HG02571 (cell line): Measurements from ENCODE around the gene CRELD2.

Experiments used
- ATAC-seq: cut with Tn5 transposase; IDR thresholded peaks from one replicate; pipeline ENCODE4 v1.9.1; 2021; ENCODE audit warnings: mild to moderate bottlenecking, moderate library complexity; ENCODE audit not compliant: unreplicated experiment

CRELD2 gene

DNA sequence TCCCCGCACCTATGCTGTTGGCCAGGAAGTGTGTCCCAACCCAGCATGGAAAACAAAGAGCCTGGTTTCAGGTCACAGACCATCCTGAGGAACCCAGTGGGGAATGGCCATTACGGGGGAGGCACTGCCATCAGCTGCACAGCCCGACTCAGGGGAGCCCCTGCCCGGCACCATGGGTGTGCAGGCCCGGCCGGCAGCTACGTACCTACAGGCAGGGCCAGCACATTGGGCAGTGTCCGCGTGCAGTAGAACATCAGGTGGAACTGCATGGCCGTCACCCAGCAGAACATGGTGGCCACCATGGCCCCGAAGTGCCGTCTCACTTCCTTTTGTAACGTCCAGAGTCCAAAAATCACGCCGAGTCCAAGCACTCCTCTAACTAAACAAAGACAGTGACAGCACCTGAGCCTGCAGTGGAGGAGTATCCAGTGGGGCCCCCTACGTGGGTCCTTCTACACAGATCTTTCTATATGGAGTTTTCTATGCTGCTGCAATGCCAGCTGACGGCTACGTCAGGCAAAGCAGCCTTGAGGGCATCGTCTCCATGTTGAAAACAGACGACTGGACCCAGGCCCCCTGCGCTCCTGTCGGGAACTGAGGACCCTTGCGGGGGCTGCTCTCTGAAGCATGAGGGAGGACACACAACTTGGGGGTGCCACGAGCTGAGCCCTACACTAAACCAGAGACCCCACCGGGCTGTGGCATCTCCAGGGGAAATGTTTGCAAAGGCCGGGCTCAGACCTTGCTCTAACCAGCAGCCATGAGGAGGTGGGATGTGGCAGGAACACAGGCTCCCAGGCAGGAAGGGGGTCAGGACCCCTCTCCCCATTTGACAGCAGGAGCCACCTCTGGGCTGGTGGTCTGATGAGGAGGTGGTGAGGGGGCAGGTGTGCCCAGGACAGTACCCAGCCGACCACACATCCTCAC is 7.9 kb upstream of the CRELD2 start:
- ATAC-seq = no peak

DNA sequence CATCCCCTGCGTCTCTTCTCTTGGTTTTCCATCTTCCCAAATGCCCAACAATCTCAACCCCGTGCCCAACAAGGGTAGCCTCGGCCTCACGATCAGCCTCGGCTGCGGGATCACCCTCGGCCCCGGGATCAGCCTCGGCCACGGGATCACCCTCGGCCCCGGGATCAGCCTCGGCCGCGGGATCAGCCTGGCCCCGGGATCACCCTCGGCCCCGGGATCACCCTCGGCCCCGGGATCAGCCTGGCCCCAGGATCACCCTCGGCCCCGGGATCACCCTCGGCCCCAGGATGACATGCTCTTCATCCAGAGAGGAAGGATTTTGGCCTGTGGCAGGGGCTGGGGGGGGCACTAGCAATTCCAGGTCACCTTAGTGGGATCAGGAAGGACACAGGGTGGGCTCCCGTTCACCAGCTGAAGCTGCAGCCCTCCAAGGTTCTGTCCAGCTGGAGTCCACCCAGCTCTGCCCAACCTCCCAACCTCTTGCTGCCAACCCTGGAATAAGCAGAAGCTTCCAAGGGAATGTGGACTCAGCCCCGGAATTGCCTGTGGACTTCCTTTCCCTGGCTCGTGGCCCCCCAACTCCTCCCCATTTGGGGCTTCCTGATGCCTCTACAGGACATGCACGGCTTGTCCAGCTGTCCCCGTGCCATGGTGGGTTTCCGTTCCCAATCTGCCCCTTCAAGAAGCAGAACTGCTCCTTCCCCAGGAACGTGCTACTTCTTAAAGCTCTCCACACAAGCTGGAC is 6.4 kb upstream of the CRELD2 start:
- no peak for ATAC-seq

DNA sequence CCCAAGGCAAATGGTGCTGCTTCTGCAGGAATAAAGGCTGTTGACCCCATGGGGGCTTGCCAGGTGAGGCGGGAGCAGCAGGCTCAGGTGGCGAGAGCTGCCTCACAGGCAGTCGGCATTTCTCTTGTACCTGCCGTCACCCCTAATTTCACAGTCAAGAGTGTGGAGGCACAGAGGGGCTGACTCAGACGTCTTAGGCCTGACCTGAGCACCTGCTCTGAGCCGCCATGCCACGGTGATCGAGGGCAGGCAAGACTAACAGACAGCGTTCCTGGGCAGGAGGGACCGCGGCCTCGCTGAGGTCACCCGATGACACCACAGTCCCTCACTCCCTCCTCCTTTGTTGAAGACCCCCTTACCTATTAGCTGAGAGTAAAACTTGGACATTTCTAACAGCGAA is 5.4 kb upstream of the CRELD2 start:
- ATAC-seq = no peak

DNA sequence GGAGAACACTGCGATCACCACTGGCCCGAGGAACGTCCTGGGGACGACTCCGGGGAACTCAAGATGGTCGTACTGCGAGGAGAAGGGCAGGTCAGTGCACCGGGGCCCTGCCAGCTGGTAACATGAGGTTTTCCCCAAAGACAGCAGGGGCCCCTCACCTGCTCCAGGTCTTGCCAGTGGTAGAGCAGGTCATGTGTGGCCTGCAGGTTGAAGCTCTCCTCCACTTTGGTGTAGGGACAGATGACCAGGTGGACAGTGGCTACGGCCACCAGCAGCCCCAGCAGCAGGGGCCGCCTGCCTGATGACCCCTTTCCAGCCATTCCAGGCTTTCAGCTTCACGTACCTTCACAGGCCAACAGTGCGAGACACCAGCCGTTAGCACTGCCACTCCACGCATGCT is 5.0 kb upstream of the CRELD2 start:
- ATAC-seq = no peak

DNA sequence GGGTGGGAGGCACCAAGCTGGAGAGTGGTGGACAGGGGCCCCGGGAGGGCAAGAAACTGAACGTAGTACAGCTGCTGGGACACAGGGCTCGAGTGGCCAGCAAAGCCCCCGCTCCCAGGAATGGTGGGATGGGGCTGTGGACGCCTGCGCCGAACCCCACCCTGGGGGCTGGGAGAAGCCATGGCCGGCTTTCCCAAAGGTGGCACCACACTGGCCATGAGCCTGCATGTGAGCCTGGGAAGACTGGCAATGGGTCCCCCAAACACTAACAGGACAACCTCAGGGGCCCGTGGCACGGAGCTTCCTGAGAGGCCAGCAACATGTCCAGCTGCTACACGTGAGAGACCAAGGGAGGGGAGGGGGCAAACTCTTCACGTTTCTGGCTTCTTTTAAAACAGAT is 4.2 kb upstream of the CRELD2 start:
- ATAC-seq = no peak

DNA sequence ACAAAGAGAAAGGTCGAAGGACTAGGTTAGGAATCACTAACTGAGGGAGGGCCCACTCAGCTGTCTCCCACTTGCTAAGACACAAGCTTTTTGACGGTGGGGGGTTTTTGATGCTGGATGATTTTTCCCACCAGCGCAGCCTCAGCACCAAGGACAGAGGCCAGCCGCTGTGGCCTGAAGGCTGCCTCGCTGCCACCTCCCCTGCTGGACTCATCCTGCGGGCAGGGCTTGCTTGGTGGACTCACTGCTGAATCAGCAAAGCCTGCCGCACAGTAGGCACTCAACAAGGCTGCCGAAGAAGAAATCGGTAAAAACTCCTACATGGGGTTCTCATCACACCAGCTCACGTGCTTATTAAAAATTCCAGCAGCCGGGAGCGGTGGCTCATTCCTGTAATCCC is 2.8 kb upstream of the CRELD2 start:
- ATAC-seq = no peak

DNA sequence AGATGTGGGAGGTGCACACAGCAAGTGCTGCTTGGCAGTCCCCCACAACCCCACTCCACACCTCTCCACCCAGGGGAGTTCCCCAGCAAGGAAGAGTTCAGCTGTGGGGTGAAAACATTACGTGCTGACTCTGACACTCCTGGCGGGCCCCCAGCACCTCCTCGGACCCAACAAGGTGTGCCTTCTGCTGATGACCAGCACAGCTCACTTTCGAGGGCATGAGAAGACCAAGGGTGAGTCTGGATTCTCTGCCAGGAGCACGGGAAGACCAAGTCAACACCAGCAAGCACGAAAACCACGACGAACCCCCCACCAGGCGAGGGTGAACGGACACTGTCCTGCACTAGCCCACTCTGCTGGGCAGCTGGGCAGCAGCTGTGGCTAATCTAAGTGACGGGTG is 1.6 kb upstream of the CRELD2 start:
- no peak for ATAC-seq

DNA sequence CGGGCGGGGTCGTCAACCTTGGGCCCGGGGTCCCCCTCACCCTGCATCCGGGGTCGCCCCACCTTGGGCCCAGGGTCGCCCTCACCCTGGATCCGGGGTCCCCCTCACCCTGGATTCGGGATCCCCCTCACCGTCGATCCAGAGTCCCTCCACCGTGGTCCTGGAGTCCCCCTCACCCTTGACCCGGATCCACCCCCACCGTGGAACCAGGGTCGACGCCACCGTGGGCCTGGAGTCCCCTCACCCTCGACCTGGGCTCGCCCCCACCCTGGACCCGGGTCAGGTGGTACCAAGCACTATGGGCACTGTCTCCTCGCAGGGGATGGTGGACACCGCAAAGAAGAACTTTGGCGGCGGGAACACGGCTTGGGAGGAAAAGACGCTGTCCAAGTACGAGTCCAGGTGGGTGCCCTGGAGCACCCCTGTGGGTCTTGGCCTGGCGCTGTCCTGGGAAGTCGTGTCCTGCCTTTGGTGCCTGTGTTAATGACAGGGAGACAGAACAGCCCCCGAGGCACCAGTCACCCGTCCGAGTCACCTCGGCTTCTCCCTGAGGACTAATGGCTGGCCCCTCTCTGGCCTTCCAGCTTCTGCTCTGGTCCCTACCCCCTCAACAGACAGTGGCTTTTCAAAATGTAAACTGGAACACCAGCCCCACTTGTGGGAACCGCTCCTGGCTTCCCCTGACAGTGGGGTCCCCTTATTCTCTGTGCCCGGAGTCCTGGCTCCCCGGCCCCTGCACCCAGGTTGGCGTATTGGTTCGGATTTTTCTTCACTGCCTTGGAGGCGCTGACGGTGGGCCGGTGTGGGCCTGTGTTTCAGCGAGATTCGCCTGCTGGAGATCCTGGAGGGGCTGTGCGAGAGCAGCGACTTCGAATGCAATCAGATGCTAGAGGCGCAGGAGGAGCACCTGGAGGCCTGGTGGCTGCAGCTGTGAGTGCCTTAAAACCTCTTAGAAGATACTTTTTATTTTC is 762 bp downstream of the CRELD2 start:
- no peak for ATAC-seq

DNA sequence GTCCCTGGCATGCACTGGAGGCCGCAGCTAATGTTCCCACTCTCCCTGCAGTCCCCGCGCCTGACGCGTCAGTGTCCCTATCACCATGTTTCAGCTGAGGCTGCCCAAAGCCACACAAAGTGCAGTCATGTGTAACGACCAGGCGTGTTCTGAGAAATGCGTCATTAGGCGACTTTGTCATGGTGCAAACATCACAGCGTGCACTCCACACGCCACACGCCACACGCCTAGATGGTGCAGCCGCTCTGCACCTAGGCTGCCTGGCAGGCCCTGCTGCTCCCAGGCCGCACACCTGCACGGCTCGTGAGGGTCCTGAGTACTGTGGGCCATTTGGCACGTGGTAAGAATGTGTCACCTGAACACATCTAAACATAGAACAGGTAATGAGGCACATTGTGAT is 2.4 kb downstream of the CRELD2 start:
- ATAC-seq = no peak

DNA sequence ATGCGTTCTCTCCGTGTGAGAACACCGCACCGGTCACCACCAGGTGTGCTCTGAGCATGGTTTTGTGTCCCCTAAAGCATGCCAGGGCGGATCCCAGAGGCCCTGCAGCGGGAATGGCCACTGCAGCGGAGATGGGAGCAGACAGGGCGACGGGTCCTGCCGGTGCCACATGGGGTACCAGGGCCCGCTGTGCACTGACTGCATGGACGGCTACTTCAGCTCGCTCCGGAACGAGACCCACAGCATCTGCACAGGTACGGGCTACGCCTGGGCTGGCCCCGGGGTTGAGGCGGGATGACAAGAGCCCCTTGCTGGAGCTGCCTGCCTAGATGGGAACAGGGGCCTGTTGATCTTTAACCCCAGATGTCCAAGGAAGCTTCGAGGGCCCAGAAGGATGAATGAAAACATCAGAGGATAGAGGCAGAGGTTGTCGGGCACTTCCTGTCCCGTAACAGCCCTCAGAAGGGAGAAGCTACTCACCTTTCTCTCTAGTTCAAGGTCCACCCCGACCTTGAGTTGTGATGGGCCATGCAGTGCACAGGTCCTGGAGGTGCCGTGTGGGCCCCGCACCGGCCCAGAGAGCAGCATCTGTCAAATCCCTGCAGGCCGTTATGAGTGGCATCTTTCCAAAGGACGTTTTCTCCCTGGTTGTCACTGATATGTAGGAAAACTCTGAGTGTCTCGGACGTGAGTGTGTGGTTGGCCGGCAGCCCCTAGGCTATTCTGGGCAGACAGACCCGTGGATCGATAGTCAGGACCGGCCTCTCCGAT is 3.3 kb downstream of the CRELD2 start:
- ATAC-seq = no peak

DNA sequence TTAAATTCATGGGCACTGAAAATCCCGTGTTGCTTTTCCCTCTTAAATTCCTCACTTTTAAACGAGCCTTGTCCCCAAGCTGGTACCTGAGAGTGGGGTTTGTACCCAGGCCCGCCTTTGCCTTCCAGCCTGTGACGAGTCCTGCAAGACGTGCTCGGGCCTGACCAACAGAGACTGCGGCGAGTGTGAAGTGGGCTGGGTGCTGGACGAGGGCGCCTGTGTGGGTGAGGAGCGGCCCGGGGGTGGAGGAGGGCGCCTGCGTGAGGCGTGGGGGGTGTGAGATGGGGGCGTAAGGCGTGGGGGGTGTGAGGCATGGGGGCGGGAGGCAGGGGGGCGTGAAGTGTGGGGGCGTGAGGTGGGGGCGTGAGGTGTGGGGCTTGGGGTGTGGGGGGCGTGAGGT is 4.0 kb downstream of the CRELD2 start:
- no peak for ATAC-seq

DNA sequence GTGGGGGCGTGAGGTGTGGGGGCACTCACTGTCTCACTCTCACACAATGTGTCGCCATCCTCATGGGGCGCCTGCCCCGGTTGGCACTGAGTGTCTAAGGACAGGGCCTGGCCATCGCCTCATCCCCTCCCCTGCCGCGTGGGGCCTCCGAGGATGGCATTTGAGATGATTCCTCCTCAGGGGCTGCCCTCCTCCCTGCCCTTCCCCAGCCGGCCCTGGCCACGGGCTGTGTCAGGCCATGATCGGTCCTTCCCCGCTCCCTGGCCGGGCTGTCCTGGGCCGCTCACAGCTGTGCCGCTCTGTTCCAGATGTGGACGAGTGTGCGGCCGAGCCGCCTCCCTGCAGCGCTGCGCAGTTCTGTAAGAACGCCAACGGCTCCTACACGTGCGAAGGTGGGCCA is 4.5 kb downstream of the CRELD2 start:
- no peak for ATAC-seq

DNA sequence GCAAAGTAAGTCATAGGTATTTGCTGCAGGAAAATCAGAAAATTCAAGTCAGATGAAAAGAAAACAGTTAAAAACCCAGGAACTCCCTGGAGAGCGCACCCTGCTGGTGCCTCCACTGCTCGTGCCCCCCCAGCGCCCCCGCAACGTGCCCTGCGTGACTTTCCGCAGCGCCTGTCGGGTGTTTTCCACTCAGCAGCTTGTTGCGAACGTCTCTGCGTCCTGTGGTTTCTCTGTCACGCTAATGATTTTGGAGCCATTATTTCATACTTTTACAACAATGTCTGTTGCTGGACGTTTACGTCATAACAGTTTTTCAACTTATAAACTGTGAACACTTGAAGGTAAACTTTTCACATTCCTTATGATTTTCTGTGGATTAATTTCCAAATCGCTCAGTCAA is 5.0 kb downstream of the CRELD2 start:
- ATAC-seq = no peak

DNA sequence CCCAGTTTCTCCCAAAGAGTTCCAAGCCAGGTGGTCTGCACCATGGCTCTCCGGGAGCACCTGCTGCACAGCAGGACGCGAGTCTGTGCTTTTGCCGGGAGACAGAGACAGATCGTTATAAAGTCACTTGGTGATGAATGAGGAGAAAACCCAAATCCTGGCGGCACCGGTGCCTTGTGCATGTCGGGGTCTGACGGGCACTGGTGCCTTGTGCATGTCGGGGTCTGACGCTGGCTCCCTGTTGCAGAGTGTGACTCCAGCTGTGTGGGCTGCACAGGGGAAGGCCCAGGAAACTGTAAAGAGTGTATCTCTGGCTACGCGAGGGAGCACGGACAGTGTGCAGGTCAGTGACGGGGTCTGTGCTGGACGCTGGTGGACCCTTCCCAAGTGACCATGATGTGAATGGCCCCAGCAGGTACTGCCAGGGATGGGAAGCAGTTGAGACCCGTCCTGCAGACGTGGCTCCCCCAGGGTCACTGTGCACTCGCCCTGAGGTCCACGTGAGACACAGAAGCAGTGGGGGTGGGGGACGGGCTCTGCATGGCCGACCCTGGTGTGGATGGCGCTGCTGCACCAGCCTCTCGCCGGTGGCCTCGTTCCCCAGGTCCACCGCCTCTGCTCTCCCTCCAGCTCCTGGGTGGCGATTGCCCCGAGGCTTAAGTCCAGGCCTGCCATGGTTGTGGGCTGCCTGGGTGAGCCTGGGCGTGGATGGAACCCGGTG is 5.8 kb downstream of the CRELD2 start:
- ATAC-seq = no peak

DNA sequence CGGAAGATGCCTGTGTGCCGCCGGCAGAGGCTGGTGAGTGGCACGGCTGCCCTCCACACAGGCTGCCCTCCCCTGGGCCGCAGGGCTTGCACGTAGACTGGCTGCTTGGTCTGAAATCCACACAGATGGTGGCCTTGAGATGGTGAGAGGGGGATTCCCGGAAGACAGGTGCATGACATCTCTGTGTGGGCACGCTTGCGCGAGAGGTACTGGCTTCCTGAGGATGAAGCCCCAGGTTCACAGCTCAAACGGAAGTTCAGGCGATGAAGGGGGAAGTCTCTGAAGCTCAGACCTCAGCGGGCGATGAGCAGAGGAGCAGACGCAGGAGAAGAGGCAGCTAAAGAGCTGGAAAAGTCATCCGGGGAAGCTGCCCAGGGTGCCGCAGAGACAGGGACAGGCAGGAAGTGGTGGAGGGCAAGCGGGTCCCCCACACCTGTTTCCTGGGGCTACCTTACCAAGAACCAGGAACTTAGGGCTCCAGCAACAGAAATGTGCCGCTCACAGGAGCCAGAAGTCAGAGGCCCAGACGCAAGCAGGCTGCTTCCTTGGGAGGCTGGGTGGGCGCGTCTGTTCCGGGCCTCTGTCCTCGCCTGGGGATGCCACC is 7.2 kb downstream of the CRELD2 start:
- ATAC-seq = peak; percentile 44

DNA sequence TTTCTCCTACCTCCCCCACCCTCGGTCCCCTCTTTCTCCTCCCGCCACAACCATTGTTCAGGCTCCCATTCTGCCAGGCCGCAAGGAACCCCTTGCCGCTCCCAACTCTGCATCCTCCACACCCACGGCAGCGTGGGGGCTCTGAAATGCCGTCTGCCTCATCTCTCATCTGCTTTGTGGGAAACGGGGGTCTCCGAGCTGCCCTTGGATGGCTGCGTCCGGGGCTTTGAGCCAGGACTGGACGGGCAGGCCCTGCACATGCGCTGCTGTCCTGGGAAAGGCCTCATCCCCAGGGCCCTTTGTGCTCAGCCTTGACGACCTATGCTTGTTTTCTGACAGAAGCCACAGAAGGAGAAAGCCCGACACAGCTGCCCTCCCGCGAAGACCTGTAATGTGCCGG is 8.5 kb downstream of the CRELD2 start:
- ATAC-seq = no peak

DNA sequence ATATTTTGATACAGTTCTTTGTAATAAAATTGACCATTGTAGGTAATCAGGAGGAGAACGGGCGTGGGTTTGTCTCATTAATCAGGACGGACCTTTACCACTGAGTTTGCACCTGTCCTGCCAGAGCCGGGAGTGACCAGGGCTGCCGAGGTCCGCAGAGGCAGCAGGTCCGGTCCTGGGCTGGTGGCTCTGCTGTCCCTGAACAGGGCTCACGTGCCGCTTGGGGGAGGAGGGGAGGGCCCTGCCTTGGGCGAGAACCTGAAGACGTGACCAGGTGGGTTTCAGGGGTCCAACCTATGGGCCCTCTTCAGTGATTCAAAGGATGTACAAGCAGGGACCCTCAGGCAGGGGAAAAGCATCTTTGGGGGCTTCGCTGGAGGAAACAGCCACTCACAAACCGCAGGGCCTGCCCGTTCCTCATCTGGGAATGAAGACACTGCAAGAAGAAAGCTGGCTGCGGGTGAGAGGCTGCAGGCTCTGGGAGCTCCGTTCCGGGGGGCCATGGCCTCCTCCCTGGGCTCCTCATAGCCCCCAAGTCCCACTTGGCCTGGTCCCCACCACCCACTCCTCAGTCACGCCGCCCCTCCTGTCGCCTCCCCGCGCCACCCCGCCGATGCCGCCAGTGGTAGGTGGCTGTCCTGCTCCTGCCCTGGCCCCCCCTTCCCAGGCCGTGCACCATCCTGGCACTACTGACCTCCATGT is 9.2 kb downstream of the CRELD2 start:
- ATAC-seq = no peak

DNA sequence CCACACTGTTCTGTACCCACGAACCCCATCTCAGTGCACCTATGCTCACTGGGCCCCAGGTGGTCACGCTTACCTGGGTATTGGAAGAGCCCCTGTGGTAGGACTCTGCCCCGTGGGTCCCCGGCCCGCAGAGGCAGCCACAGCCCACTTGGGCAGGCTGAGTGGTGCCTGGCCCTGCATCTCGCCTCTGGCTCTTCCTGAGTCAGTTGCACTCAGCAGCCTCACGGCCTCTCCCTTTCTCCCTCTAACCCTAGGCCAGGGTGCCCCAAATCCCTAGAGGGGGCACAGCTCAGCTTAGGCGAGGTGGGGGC is 9.7 kb downstream of the CRELD2 start:
- no peak for ATAC-seq
